DND-41 (cell line): ENCODE data around the gene GDNF.

ENCODE experiments used
- ATAC-seq: fragments of 200-7000 bp; cut with Tn5 transposase; 3 replicates; pipeline ENCODE4 v1.9.1; 2021; ENCODE audit warnings: low read depth; ENCODE audit not compliant: insufficient read depth
- DNase-seq: peaks from one replicate; pipeline ENCODE4 v3.0.0-alpha.2; 2020
- H2AFZ ChIP-seq: 2 replicates; pipeline ENCODE4 v1.6.0; 2012; ENCODE audit warnings: low read depth, low read length
- H3K27ac ChIP-seq: 2 replicates; pipeline ENCODE4 v1.5.1; 2012; ENCODE audit warnings: low read length, inconsistent platforms
- H3K27me3 ChIP-seq: fragments of 200-600 bp; sonication (generic); 2 replicates; pipeline ENCODE4 v1.6.0; 2012; ENCODE audit warnings: low read length, mild to moderate bottlenecking, inconsistent platforms; ENCODE audit not compliant: insufficient read depth, poor library complexity
- H3K36me3 ChIP-seq: 2 replicates; pipeline ENCODE4 v1.5.1; 2012; ENCODE audit warnings: low read length, inconsistent platforms; ENCODE audit not compliant: insufficient read depth
- H3K4me1 ChIP-seq: 2 replicates; pipeline ENCODE4 v1.5.1; 2012; ENCODE audit warnings: mild to moderate bottlenecking, low read length; ENCODE audit not compliant: insufficient read depth
- H3K4me2 ChIP-seq: 2 replicates; pipeline ENCODE4 v1.6.0; 2012; ENCODE audit warnings: mild to moderate bottlenecking, moderate library complexity, low read length, inconsistent platforms; ENCODE audit not compliant: insufficient read depth
- H3K4me3 ChIP-seq, 2 experiments: fragments of 200-600 bp in 1 of 2; shearing (Covaris generic) in 1 of 2; 2 replicates each; pipeline ENCODE4 v1.5.1; 2012 to 2016; ENCODE audit warnings: inconsistent platforms in 2 of 2, low read length in 2 of 2, mild to moderate bottlenecking in 2 of 2, low read depth in 1 of 2, moderate library complexity in 1 of 2
- H3K79me2 ChIP-seq: 2 replicates; pipeline ENCODE4 v1.6.0; 2012; ENCODE audit warnings: low read length, inconsistent platforms; ENCODE audit not compliant: insufficient read depth
- H3K9ac ChIP-seq: 2 replicates; pipeline ENCODE4 v1.6.0; 2012; ENCODE audit warnings: low read depth, mild to moderate bottlenecking, inconsistent platforms, low read length, moderate library complexity
- H3K9me3 ChIP-seq: 2 replicates; pipeline ENCODE4 v1.5.1; 2012; ENCODE audit warnings: low read length, moderate library complexity, mild to moderate bottlenecking, inconsistent platforms; ENCODE audit not compliant: insufficient read depth, severe bottlenecking
- H4K20me1 ChIP-seq: 2 replicates; pipeline ENCODE4 v1.6.0; 2012; ENCODE audit warnings: low read length; ENCODE audit not compliant: insufficient read depth
- CTCF ChIP-seq: IDR thresholded peaks from 2 replicates; pipeline ENCODE4 v1.5.1; 2012; ENCODE audit warnings: borderline replicate concordance, low read length, moderate library complexity, mild to moderate bottlenecking; ENCODE audit not compliant: poor library complexity, severe bottlenecking; ENCODE audit errors: extremely low read depth
- EZH2 ChIP-seq: IDR thresholded peaks from 3 replicates; pipeline ENCODE4 v1.6.1; 2012; ENCODE audit warnings: borderline replicate concordance, low read depth, mild to moderate bottlenecking, moderate library complexity, low read length, inconsistent platforms; ENCODE audit not compliant: severe bottlenecking

Gene GDNF

GRCh38 chr5:37875051-37875787 is 35.4 kb upstream of the GDNF start:
- ATAC-seq (no peak), DNase-seq (no peak)
- Histone ChIP-seq H3K9ac (no peak overlapping the region), H3K27ac (no peak overlapping the region), H3K4me2 (no peak overlapping the region), H3K79me2 (no peaks in the 10 kb centered on the region), H3K4me3 (no peak overlapping the region), H3K4me1 (no peaks in the 10 kb centered on the region), H4K20me1 (no peaks in the 10 kb centered on the region), H3K9me3 (peaks cover 2% of the 10 kb centered on the region), H3K27me3 (no peaks in the 10 kb centered on the region), H3K36me3 (no peaks in the 10 kb centered on the region), H2AFZ (no peak overlapping the region)
- TF ChIP-seq CTCF (no peak), EZH2 (no peak)

- H4K20me1 ChIP-seq: no peaks in the 10 kb centered on the region
- H3K4me3 ChIP-seq: no peak overlapping the region
- H3K4me1 ChIP-seq: no peaks in the 10 kb centered on the region
- ATAC-seq (no peak), DNase-seq (no peak)
- no peak overlapping the region for H3K9ac ChIP-seq
- no peaks in the 10 kb centered on the region for H3K79me2 ChIP-seq
- H3K27me3 ChIP-seq: peaks cover 5% of the 10 kb centered on the region
- TF ChIP-seq CTCF: no peak
- no peak for TF ChIP-seq EZH2
- H3K9me3 ChIP-seq: peaks cover 2% of the 10 kb centered on the region
- no peak overlapping the region for H3K27ac ChIP-seq
- no peak overlapping the region for H3K4me2 ChIP-seq
- H2AFZ ChIP-seq: no peak overlapping the region
- no peaks in the 10 kb centered on the region for H3K36me3 ChIP-seq
These were observed 34.1 kb upstream of the GDNF start for GRCh38 chr5:37873988-37874387.

- ATAC-seq (no peak), DNase-seq (no peak)
- no peak overlapping the region for H3K27ac ChIP-seq
- H3K79me2 ChIP-seq: no peaks in the 10 kb centered on the region
- H4K20me1 ChIP-seq: no peaks in the 10 kb centered on the region
- no peak overlapping the region for H3K4me2 ChIP-seq
- no peak overlapping the region for H3K4me3 ChIP-seq
- TF ChIP-seq EZH2 (no peak), CTCF (no peak)
- peaks cover 11% of the 10 kb centered on the region for H3K27me3 ChIP-seq
- no peak overlapping the region for H2AFZ ChIP-seq
- H3K9ac ChIP-seq: no peak overlapping the region
- no peaks in the 10 kb centered on the region for H3K36me3 ChIP-seq
- H3K4me1 ChIP-seq: no peaks in the 10 kb centered on the region
- H3K9me3 ChIP-seq: peaks cover under 1% of the 10 kb centered on the region
These were observed 31.4 kb upstream of the GDNF start for GRCh38 chr5:37871023-37871815.
